ENCODE results near the gene IFNL4. TPM values are rescaled to one million over a fixed set of nuclear protein-coding genes. Genes with fewer than 3 reads are reported as not detected.
"Not testable (repeated sequence)": the region's sequence is repeated elsewhere in the genome, so short reads cannot be mapped to it uniquely, and the experiment has no call there.

IFNL4 gene
- total RNA-seq: under 1 TPM in 3 of 8 experiments, not detected in 5; 0.14 to 0.19 (median 0.17) TPM

- in situ Hi-C loops (cut with MboI; ENCODE audit: low pct_unique_long_range_greater_than_20kb in 2 of 9, low sequenced_read_pairs in 9 of 9, unreplicated experiment in 9 of 9): no loop called here
- Histone ChIP-seq H3K27ac (no peak within 1 kb of the TSS), H3K4me1 (replicated peaks in 1 of 2) (no peaks in the 10 kb centered on the region), H3K4me3 (peak within 1 kb of the TSS in 1 of 5 donors; percentile 6)
- 20 to 53% (median 35%) methylated on average over 3 to 8 of the region's 13 CpGs; no CpG with 5 or more reads in 5 of the 10 experiments for WGBS, 10 experiments
- ATAC-seq (replicated peaks in 6 of 8): no peak
These were observed at the start of gene IFNL4 for GRCh38 chr19:39248806-39249205. Gene IFNL4, minus strand, starts transcription at chr19:39248856.

DNA sequence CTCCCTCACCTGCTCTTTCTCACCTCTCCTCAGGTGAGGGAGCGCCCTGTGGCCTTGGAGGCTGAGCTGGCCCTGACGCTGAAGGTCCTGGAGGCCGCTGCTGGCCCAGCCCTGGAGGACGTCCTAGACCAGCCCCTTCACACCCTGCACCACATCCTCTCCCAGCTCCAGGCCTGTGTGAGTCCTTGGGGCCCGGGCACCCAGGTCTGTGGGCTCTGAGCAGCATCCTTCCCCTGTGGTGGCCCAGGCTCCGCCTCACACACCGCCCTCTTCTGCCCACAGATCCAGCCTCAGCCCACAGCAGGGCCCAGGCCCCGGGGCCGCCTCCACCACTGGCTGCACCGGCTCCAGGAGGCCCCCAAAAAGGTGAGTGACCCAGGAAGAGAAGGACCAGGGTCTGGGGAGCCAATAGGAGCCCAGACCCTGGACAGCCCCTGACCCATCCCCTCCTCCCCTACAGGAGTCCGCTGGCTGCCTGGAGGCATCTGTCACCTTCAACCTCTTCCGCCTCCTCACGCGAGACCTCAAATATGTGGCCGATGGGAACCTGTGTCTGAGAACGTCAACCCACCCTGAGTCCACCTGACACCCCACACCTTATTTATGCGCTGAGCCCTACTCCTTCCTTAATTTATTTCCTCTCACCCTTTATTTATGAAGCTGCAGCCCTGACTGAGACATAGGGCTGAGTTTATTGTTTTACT, 49.4 kb upstream of the IFNL4 start:
- 20 to 71% (median 31%) methylated on average over 2 to 7 of the region's 17 CpGs; no CpG with 5 or more reads in 5 of the 10 experiments for WGBS, 10 experiments
- H3K4me1 ChIP-seq (replicated peaks in 1 of 2): no peaks in the 10 kb centered on the region
- no peak overlapping the region for H3K27ac ChIP-seq
- no peak for ATAC-seq (replicated peaks in 6 of 8)
- in situ Hi-C loops (cut with MboI; ENCODE audit: low pct_unique_long_range_greater_than_20kb in 2 of 9, low sequenced_read_pairs in 9 of 9, unreplicated experiment in 9 of 9): no loop called here
- H3K4me3 ChIP-seq: no peak overlapping the region

DNA sequence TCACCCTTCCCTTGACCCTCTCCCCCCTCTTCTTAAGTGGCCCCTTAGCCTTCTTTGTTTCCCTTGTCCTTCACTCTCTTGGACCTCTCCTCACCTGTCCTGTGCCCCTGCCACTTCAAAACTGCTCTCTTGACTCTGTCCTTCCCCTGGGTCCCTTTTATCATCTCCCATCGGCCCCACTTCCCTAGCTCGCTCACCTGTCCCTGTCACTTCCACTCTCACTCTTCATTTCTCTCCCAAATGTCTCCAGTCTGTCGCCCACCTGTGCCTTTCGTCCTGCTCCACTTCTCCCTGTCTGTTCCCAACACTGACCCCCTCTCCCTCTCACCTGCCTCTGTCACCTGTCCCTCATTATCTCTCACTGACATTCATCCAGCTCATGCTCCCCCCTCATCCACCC, 48.2 kb upstream of the IFNL4 start:
- 19 to 84% (median 52%) methylated on average over 2 to 4 of the region's 4 CpGs; no CpG with 5 or more reads in 2 of the 10 experiments for WGBS, 10 experiments
- Histone ChIP-seq H3K4me1 (replicated peaks in 1 of 2) (no peaks in the 10 kb centered on the region), H3K4me3 (no peak overlapping the region), H3K27ac (no peak overlapping the region)
- ATAC-seq (replicated peaks in 6 of 8): no peak
- in situ Hi-C loops (cut with MboI; ENCODE audit: low pct_unique_long_range_greater_than_20kb in 2 of 9, low sequenced_read_pairs in 9 of 9, unreplicated experiment in 9 of 9): no loop called here

DNA sequence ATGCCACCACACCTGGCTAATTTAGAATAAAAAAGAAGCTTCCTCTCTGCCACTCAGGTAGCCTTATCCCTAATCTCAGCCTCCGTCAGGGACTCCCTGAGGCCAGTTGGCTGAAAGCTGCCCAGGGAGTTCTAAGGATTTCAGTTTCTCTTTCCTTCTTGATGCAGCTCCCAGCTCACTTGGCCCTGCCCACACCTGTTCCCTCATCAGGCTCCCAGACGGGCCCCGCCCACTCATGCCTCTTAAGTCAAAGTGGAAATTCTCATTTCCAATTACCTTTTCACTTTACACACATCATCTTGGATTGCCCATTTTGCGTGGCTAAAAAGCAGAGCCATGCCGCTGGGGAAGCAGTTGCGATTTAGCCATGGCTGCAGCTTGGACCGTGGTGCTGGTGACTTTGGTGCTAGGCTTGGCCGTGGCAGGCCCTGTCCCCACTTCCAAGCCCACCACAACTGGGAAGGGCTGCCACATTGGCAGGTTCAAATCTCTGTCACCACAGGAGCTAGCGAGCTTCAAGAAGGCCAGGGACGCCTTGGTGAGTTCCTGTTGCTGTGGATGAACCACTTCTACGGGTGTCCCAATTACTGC, 47.5 kb upstream of the IFNL4 start, which contains the start of gene IFNL1:
Gene IFNL1 (plus strand): TSS at position 353 of the 591 bp plus-strand sequence. CDS start 15 bp downstream, at position 368.
- Histone ChIP-seq H3K27ac (no peak within 1 kb of the TSS), H3K4me1 (replicated peaks in 1 of 2) (no peaks in the 10 kb centered on the region), H3K4me3 (no peak within 1 kb of the TSS)
- no peak for ATAC-seq (replicated peaks in 6 of 8)
- WGBS, 10 experiments: 8 to 100% (median 53%) methylated on average over 1 to 8 of the region's 11 CpGs; no CpG with 5 or more reads in 1 of the 10 experiments
- in situ Hi-C loops (cut with MboI; ENCODE audit: low pct_unique_long_range_greater_than_20kb in 2 of 9, low sequenced_read_pairs in 9 of 9, unreplicated experiment in 9 of 9): no loop called here

GRCh38 chr19:39293394-39293793, 44.7 kb upstream of the IFNL4 start:
- H3K27ac ChIP-seq: no peak overlapping the region
- in situ Hi-C loops (cut with MboI; ENCODE audit: low pct_unique_long_range_greater_than_20kb in 2 of 9, low sequenced_read_pairs in 9 of 9, unreplicated experiment in 9 of 9): no loop called here
- H3K4me3 ChIP-seq: no peak overlapping the region
- ATAC-seq (replicated peaks in 6 of 8): peak in 3 of 8 experiments; percentile 27 to 54 (median 50)
- WGBS, 10 experiments: 15 to 80% (median 54%) methylated on average over 1 to 4 of the region's 4 CpGs; no CpG with 5 or more reads in 5 of the 10 experiments
- no peaks in the 10 kb centered on the region for H3K4me1 ChIP-seq (replicated peaks in 1 of 2)

GRCh38 chr19:39284032-39284431, 35.4 kb upstream of the IFNL4 start:
- in situ Hi-C loops (cut with MboI; ENCODE audit: low pct_unique_long_range_greater_than_20kb in 2 of 9, low sequenced_read_pairs in 9 of 9, unreplicated experiment in 9 of 9): no loop called here
- no peak for ATAC-seq (replicated peaks in 6 of 8)
- WGBS, 10 experiments: 0 to 78% (median 43%) methylated on average over 1 of the region's 1 CpG; no CpG with 5 or more reads in 3 of the 10 experiments
- Histone ChIP-seq H3K4me1 (replicated peaks in 1 of 2) (no peaks in the 10 kb centered on the region), H3K27ac (no peak overlapping the region), H3K4me3 (no peak overlapping the region)

- no peak for ATAC-seq (replicated peaks in 6 of 8)
- WGBS, 10 experiments: 0 to 40% (median 20%) methylated on average over 1 of the region's 1 CpG; no CpG with 5 or more reads in 4 of the 10 experiments
- Histone ChIP-seq H3K4me1 (replicated peaks in 1 of 2) (no peaks in the 10 kb centered on the region), H3K27ac (no peak overlapping the region), H3K4me3 (no peak overlapping the region)
- in situ Hi-C loops (cut with MboI; ENCODE audit: low pct_unique_long_range_greater_than_20kb in 2 of 9, low sequenced_read_pairs in 9 of 9, unreplicated experiment in 9 of 9): no loop called here
These were observed 33.4 kb upstream of the IFNL4 start for GRCh38 chr19:39282021-39282420.

DNA sequence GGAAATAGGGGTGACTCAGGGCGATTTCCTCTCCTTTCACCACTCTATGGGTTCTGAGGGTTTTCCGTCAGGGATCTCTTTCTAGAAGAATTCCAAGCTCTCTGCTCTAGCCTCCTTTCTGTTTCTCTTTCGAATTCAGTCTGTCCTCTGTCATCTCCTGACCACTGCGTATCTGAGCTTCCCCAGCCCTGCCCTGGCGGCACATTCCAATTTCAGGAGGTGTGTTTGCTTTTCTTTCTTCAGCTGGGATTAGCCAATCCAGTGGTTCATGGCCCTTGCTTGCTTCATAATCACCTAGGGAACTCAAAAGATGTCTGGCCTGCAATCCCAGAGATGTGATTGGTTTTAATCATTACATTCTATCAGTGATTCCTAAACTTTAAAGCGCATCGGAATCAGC, 28.9 kb upstream of the IFNL4 start:
- Histone ChIP-seq H3K4me3 (no peak overlapping the region), H3K27ac (no peak overlapping the region), H3K4me1 (replicated peaks in 1 of 2) (no peaks in the 10 kb centered on the region)
- WGBS, 10 experiments: 14 to 82% (median 69%) methylated on average over 1 to 7 of the region's 7 CpGs
- peak in 2 of 8 experiments; percentile 19 to 37 for ATAC-seq (replicated peaks in 6 of 8)
- in situ Hi-C loops (cut with MboI; ENCODE audit: low pct_unique_long_range_greater_than_20kb in 2 of 9, low sequenced_read_pairs in 9 of 9, unreplicated experiment in 9 of 9): no loop called here

DNA sequence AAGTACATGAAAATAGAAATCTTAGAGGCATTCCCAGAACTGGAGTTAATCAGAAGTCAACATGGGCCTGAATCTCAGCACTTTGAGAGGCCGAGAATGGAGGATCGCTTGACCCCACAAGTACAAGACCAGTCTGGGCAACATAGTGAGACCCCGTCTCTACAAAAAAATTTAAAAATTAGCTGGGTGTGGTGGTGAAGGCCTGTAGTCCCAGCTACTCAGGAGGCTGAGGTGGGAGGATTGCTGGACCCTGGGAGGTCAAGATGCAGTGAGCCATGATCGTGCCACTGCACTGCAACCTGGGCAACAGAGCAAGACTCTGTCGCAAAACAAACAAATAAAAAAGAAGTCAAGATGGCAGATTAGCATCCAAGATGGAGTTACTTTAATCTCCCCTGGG, 28.1 kb upstream of the IFNL4 start:
- no peaks in the 10 kb centered on the region for H3K4me1 ChIP-seq (replicated peaks in 1 of 2)
- no peak overlapping the region for H3K4me3 ChIP-seq
- WGBS, 10 experiments: 58 to 100% (median 70%) methylated on average over 1 to 3 of the region's 5 CpGs; no CpG with 5 or more reads in 3 of the 10 experiments
- in situ Hi-C loops (cut with MboI; ENCODE audit: low pct_unique_long_range_greater_than_20kb in 2 of 9, low sequenced_read_pairs in 9 of 9, unreplicated experiment in 9 of 9): no loop called here
- ATAC-seq (replicated peaks in 6 of 8): no peak
- no peak overlapping the region for H3K27ac ChIP-seq

DNA sequence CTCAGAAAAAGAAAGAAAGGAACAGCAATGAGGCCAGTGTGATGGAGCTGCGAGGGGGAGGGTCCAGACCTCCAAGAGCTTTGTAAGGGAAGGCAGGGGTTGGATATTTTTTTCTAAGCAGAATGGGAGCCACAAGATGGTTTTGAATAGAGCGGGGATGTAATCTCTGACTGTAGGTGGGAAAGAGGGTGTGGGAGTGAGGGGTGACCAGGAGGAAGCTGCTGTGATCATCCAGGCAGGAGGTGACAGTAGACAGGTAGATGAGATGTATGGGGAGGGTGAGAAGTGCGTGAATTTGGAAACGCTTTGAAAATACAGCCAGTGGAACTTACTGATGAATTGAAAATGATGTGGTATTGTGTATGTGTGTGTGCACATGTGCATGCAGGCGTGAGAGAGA, 26.9 kb upstream of the IFNL4 start:
- no peak for ATAC-seq (replicated peaks in 6 of 8)
- Histone ChIP-seq H3K4me1 (replicated peaks in 1 of 2) (no peaks in the 10 kb centered on the region), H3K27ac (no peak overlapping the region), H3K4me3 (no peak overlapping the region)
- in situ Hi-C loops (cut with MboI; ENCODE audit: low pct_unique_long_range_greater_than_20kb in 2 of 9, low sequenced_read_pairs in 9 of 9, unreplicated experiment in 9 of 9): no loop called here
- WGBS, 10 experiments: 0 to 90% (median 50%) methylated on average over 1 to 5 of the region's 5 CpGs; no CpG with 5 or more reads in 2 of the 10 experiments

DNA sequence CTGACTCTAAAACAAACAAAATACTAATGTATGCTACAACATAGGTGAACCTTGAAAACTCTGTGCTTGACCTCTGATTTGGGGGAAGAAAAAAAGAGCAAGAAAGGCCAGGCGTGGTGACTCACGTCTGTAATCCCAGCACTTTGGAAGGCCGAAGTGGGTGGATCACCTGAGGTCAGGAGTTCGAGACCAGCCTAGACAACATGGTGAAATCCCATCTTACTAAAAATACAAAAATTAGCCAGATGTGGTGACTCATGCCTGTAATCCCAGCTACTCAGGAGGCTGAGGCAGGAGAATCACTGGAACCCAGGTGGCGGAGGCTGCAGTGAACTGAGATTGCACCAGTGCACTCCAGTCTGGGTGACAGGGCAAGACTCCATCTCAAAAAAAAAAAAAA, 25.2 kb upstream of the IFNL4 start:
- in situ Hi-C loops (cut with MboI; ENCODE audit: low pct_unique_long_range_greater_than_20kb in 2 of 9, low sequenced_read_pairs in 9 of 9, unreplicated experiment in 9 of 9); H3K27ac ChIP-seq; H3K4me1 ChIP-seq (replicated peaks in 1 of 2); ATAC-seq (replicated peaks in 6 of 8); H3K4me3 ChIP-seq: not testable (repeated sequence)
- WGBS, 10 experiments: 38 to 100% (median 73%) methylated on average over 1 to 5 of the region's 5 CpGs; no CpG with 5 or more reads in 2 of the 10 experiments

GRCh38 chr19:39270036-39270871, 21.6 kb upstream of the IFNL4 start:
- H3K4me1 ChIP-seq (replicated peaks in 1 of 2): peaks cover 0 to 3% of the 10 kb centered on the region in 2 donors
- H3K4me3 ChIP-seq: no peak overlapping the region
- in situ Hi-C loops (cut with MboI; ENCODE audit: low pct_unique_long_range_greater_than_20kb in 2 of 9, low sequenced_read_pairs in 9 of 9, unreplicated experiment in 9 of 9): no loop called here
- ATAC-seq (replicated peaks in 6 of 8): peak in 2 of 8 experiments; percentile 25 to 63
- H3K27ac ChIP-seq: no peak overlapping the region
- 8 to 86% (median 49%) methylated on average over 2 to 7 of the region's 9 CpGs; no CpG with 5 or more reads in 1 of the 10 experiments for WGBS, 10 experiments

DNA sequence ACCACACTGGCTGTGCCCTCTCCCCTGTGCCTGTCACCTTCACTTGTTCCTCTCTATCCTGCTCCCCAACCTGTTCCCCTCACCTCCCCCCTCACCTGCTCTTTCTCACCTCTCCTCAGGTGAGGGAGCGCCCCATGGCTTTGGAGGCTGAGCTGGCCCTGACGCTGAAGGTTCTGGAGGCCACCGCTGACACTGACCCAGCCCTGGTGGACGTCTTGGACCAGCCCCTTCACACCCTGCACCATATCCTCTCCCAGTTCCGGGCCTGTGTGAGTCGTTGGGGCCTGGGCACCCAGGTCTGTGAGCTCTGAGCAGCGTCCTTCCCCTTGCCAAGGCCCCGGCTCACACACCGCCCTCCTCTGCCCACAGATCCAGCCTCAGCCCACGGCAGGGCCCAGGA, 20.7 kb upstream of the IFNL4 start:
- H3K4me3 ChIP-seq; H3K4me1 ChIP-seq (replicated peaks in 1 of 2); H3K27ac ChIP-seq; in situ Hi-C loops (cut with MboI; ENCODE audit: low pct_unique_long_range_greater_than_20kb in 2 of 9, low sequenced_read_pairs in 9 of 9, unreplicated experiment in 9 of 9); ATAC-seq (replicated peaks in 6 of 8): not testable (repeated sequence)
- no CpG with 5 or more reads among the region's 10 CpGs for WGBS, 10 experiments
